ENCODE results near the gene SART3. TPM values are rescaled to one million over a fixed set of nuclear protein-coding genes. Genes with fewer than 3 reads are reported as not detected.

SART3 gene
- total RNA-seq, 2 experiments from 2014 or later, result 63.0 to 72.6 TPM

GRCh38 chr12:108477055-108477880 lies 83.7 kb downstream of the SART3 start:
- Mint-ChIP-seq H3K36me3 (ENCODE audit: low read depth) (no peaks in the 10 kb centered on the region), H3K27me3 (peaks cover 2% of the 10 kb centered on the region), H3K9me3 (no peaks in the 10 kb centered on the region), H3K27ac (no peak overlapping the region), H3K4me1 (no peaks in the 10 kb centered on the region), H3K4me3 (no peak overlapping the region)
- DNase-seq, result no peak
- CTCF ChIA-PET, result no interaction called here
- POLR2A ChIA-PET, result no interaction called here

GRCh38 chr12:108475396-108475795 lies 85.6 kb downstream of the SART3 start:
- Mint-ChIP-seq H3K27me3 (peaks cover 2% of the 10 kb centered on the region), H3K9me3 (no peaks in the 10 kb centered on the region), H3K36me3 (ENCODE audit: low read depth) (no peaks in the 10 kb centered on the region), H3K4me1 (no peaks in the 10 kb centered on the region), H3K4me3 (no peak overlapping the region), H3K27ac (no peak overlapping the region)
- ChIA-PET CTCF (interaction anchor here (0.6 to 0.9 kb wide), 2 partner anchors 21 to 40 kb away, joined by 3 to 5 read pairs; no protein-coding TSS in a partner anchor), POLR2A (no interaction called here)
- no peak for DNase-seq

DNA sequence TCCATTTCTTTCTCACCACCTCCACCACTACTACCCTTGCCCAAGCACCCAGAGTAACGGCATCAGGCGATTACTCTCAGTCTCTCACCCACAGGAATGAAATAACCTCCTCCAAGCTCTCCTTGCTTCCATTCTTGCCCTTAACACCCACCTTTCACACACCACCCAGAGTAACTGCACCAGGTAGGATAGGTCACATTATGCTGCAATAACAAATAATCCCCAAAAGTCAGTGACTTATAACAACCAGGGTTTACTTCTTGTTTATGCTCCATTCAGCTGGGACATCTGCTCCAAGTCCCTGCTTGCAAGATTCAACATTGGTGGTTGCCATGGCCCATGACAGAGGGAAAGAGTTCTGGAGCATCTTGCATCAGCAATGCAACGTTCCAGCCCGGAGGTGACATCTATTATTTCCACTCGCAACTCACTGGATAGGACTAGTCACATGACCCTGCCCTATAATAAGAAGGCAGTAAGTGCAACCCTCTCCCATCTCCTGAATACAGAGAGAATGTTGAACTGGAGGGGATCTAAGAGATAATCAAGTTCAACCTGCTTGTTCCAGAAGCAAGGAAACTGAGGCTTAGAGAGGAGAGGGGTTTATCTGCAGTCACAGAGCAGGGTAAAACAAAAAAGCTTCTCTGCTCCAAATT lies 87.4 kb downstream of the SART3 start:
- no peaks in the 10 kb centered on the region for H3K4me1 Mint-ChIP-seq
- H3K9me3 Mint-ChIP-seq, result no peaks in the 10 kb centered on the region
- no peaks in the 10 kb centered on the region for H3K36me3 Mint-ChIP-seq (ENCODE audit: low read depth)
- ChIA-PET CTCF (no interaction called here), POLR2A (no interaction called here)
- no peak overlapping the region for H3K4me3 Mint-ChIP-seq
- H3K27me3 Mint-ChIP-seq, result peaks cover 2% of the 10 kb centered on the region
- no peak overlapping the region for H3K27ac Mint-ChIP-seq
- DNase-seq, result no peak

Other genes with a start within 250 kb of the SART3 start
- gene CMKLR1, start 221.9 kb downstream of the SART3 start, total RNA-seq, result not detected
- gene FICD, start 45.9 kb downstream of the SART3 start, total RNA-seq, result 1 to 10 TPM; 5.6 to 6.8 TPM
- 10 to 100 TPM; 60.8 to 66.0 TPM for gene ISCU, start 1.4 kb upstream of the SART3 start, total RNA-seq
- gene TMEM119, start 36.9 kb upstream of the SART3 start, total RNA-seq, result 1 to 10 TPM; 1.2 to 1.7 TPM
- gene SELPLG, start 72.7 kb upstream of the SART3 start, total RNA-seq, result 100 to 1,000 TPM; 207 to 214 TPM
- gene CORO1C, start 170.3 kb upstream of the SART3 start, total RNA-seq, result 10 to 100 TPM; 38.5 to 41.3 TPM

All from activated CD4-positive, alpha-beta T cell treated with anti-CD3 and anti-CD28 coated beads, Interleukin-2, amount 10 ng/mL, durations not matched to agents 7 days and 5 days (primary cell).